CD8-positive, alpha-beta memory T cell (primary cell): ENCODE results near the gene GINS2. TPM values are rescaled to one million over a fixed set of nuclear protein-coding genes. Genes with fewer than 3 reads are reported as not detected.

Experiments
- CTCF ChIA-PET: fragments of 350-600 bp; sonication (Branson Sonifier 250); formaldehyde crosslinking; loops from one replicate; lab custom pipeline; 2021; ENCODE audit warnings: antibody characterized with exemption; lab: Charles Lee
- POLR2A ChIA-PET: fragments of 350-600 bp; sonication (Branson Sonifier 250); formaldehyde crosslinking; loops from one replicate; lab custom pipeline; 2021; ENCODE audit warnings: antibody characterized with exemption; lab: Charles Lee
- DNase-seq, 5 donors: peaks; one replicate each; pipeline versions ENCODE4 v3.0.0 to v3.0.0-alpha.2; 2020 to 2022; ENCODE audit warnings: mixed read lengths in 1 of 5
- H3K27ac ChIP-seq: one replicate; pipeline ENCODE4 v1.7.0; 2013; ENCODE audit warnings: low read depth, mild to moderate bottlenecking, low read length, moderate library complexity
- H3K27me3 ChIP-seq: 2 replicates; pipeline ENCODE4 v1.7.0; 2013; ENCODE audit warnings: low read length, mild to moderate bottlenecking; ENCODE audit not compliant: insufficient read depth, poor library complexity, severe bottlenecking
- H3K36me3 ChIP-seq: 2 replicates; pipeline ENCODE4 v1.7.0; 2013; ENCODE audit warnings: mild to moderate bottlenecking, low read length, moderate library complexity; ENCODE audit not compliant: insufficient read depth
- H3K4me1 ChIP-seq: 2 replicates; pipeline ENCODE4 v1.7.0; 2013; ENCODE audit warnings: mild to moderate bottlenecking, low read length, moderate library complexity; ENCODE audit not compliant: insufficient read depth
- H3K4me3 ChIP-seq: 2 replicates; pipeline ENCODE4 v1.7.0; 2013; ENCODE audit warnings: mild to moderate bottlenecking, low read length
- H3K9me3 ChIP-seq: 2 replicates; pipeline ENCODE4 v1.7.0; 2013; ENCODE audit warnings: mild to moderate bottlenecking, low read length
- H3K27ac Mint-ChIP-seq, 8 donors: one replicate each; pipeline ENCODE4 v1.8.0; 2020 to 2021; ENCODE audit warnings: mixed read lengths in 8 of 8, mild to moderate bottlenecking in 6 of 8, inconsistent platforms in 3 of 8, moderate library complexity in 3 of 8
- H3K27me3 Mint-ChIP-seq, 2 donors: one replicate each; pipeline ENCODE4 v1.8.0; 2020 to 2021; ENCODE audit warnings: mixed read lengths in 2 of 2, mild to moderate bottlenecking in 1 of 2, moderate library complexity in 1 of 2
- H3K36me3 Mint-ChIP-seq, 3 donors: one replicate each; pipeline ENCODE4 v1.8.0; 2020 to 2021; ENCODE audit warnings: mixed read lengths in 3 of 3, inconsistent platforms in 1 of 3, mild to moderate bottlenecking in 1 of 3
- H3K4me1 Mint-ChIP-seq, 3 donors: one replicate each; pipeline ENCODE4 v1.8.0; 2020 to 2021; ENCODE audit warnings: mixed read lengths in 3 of 3, inconsistent platforms in 1 of 3, mild to moderate bottlenecking in 1 of 3
- H3K4me3 Mint-ChIP-seq, 7 donors: one replicate each; pipeline ENCODE4 v1.8.0; 2020 to 2021; ENCODE audit warnings: mixed read lengths in 7 of 7, mild to moderate bottlenecking in 6 of 7, moderate library complexity in 4 of 7, inconsistent platforms in 2 of 7
- H3K9me3 Mint-ChIP-seq, 5 donors: one replicate each; pipeline ENCODE4 v1.8.0; 2020 to 2022; ENCODE audit warnings: mixed read lengths in 5 of 5, mild to moderate bottlenecking in 3 of 5, moderate library complexity in 2 of 5, inconsistent platforms in 1 of 5
- polyA plus RNA-seq: library from polyadenylated mRNA; unstranded; fragments of 300-500 nt; fragmentation: Illumina TruSeq; gene quantifications from one replicate; pipeline ENCODE4 v1.2.3, GENCODE V29; 2021
- total RNA-seq, 2 experiments: library from RNA; stranded (reverse); gene quantifications; one replicate each; pipeline ENCODE4 v1.2.3, GENCODE V29; 2021

Gene GINS2
- total and polyA plus RNA-seq, 3 experiments from 2014 or later, result 0.09 to 68.7 (median 68.6) TPM

DNA sequence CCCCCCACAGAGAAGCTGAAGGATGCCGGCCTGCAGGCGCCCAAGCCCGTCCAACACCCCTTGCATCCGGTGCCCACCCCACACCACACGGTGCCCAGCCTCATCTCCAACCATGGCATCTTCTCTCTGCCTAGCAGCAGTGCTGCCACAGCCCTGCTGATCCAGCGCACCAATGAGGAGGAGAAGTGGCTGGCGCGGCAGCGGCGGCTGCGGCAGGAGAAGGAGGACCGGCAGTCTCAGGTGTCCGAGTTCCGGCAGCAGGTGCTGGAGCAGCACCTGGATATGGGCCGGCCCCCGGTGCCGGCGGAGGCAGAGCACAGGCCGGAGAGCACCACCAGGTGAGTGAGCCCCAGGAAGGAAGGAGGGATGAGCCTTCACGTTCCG lies 31.5 kb downstream of the GINS2 start:
- Mint-ChIP-seq H3K9me3 (no peaks in the 10 kb centered on the region), H3K27me3 (no peaks in the 10 kb centered on the region), H3K27ac (no peak overlapping the region), H3K36me3 (peaks cover 4 to 78% (median 4%) of the 10 kb centered on the region in 3 donors), H3K4me1 (peaks cover 0 to 4% (median 3%) of the 10 kb centered on the region in 3 donors), H3K4me3 (no peak overlapping the region)
- ChIA-PET POLR2A (no interaction called here), CTCF (interaction anchor here (1.2 to 4.1 kb wide), 4 partner anchors 17 to 237 kb away, joined by 3 to 20 read pairs (median 4); no protein-coding TSS in a partner anchor)
- Histone ChIP-seq H3K4me1 (no peaks in the 10 kb centered on the region), H3K4me3 (no peak overlapping the region), H3K27ac (no peak overlapping the region), H3K36me3 (peaks cover 27% of the 10 kb centered on the region), H3K27me3 (no peaks in the 10 kb centered on the region), H3K9me3 (no peaks in the 10 kb centered on the region)
- DNase-seq, result no peak

DNA sequence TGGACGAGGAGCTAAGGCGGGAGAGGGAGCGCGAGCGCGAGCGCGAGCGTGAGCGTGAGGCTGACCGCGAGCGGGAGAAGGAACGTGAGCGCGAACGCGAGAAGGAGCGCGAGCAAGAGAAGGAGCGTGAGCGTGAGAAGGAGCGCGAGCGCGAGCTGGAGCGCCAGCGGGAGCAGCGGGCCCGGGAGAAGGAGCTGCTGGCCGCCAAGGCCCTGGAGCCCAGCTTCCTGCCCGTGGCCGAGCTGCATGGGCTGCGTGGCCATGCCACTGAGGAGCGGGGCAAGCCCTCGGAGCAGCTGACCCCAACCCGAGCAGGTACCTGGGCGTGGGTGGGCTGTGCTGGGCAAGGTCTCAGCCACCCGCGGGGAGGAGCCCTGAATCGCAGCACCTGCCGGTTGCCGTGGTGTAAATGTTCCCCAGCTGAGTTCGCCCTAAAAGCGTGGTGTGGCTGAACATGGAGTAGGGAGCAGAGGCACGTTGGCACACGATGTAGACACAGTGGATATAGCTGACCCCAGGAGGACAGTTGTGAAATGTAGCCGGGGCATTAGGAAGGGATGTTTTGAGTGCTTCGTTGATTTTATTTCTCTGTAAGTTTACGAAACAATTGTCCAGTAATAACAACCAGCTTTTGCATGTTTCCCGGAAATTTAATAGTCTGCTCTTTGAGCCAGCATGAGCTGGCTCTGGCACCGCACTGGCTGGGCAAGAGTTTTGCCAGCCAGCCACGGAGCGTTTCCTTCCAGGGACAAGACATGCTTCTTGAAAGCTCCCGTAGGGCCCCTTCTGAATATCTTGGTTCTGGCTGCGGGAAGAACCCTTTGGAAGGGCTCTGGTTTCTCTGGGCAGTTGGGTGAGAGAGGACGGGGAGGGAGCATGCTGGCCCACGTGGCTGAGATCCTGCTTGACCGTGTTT lies 32.1 kb downstream of the GINS2 start:
- no peaks in the 10 kb centered on the region for H3K4me1 ChIP-seq
- H3K4me3 Mint-ChIP-seq, result no peak overlapping the region
- H3K9me3 ChIP-seq, result no peaks in the 10 kb centered on the region
- H3K4me3 ChIP-seq, result no peak overlapping the region
- H3K9me3 Mint-ChIP-seq, result no peaks in the 10 kb centered on the region
- H3K27ac Mint-ChIP-seq, result no peak overlapping the region
- peaks cover 4 to 77% (median 4%) of the 10 kb centered on the region in 3 donors for H3K36me3 Mint-ChIP-seq
- no peaks in the 10 kb centered on the region for H3K27me3 ChIP-seq
- peaks cover 0 to 4% (median 3%) of the 10 kb centered on the region in 3 donors for H3K4me1 Mint-ChIP-seq
- no peak overlapping the region for H3K27ac ChIP-seq
- POLR2A ChIA-PET, result no interaction called here
- no peak for DNase-seq
- CTCF ChIA-PET, result interaction anchor here (1.3 kb wide), 1 partner anchor 40 kb away, joined by 3 read pairs; no protein-coding TSS in a partner anchor
- no peaks in the 10 kb centered on the region for H3K27me3 Mint-ChIP-seq
- H3K36me3 ChIP-seq, result peaks cover 25% of the 10 kb centered on the region

DNA sequence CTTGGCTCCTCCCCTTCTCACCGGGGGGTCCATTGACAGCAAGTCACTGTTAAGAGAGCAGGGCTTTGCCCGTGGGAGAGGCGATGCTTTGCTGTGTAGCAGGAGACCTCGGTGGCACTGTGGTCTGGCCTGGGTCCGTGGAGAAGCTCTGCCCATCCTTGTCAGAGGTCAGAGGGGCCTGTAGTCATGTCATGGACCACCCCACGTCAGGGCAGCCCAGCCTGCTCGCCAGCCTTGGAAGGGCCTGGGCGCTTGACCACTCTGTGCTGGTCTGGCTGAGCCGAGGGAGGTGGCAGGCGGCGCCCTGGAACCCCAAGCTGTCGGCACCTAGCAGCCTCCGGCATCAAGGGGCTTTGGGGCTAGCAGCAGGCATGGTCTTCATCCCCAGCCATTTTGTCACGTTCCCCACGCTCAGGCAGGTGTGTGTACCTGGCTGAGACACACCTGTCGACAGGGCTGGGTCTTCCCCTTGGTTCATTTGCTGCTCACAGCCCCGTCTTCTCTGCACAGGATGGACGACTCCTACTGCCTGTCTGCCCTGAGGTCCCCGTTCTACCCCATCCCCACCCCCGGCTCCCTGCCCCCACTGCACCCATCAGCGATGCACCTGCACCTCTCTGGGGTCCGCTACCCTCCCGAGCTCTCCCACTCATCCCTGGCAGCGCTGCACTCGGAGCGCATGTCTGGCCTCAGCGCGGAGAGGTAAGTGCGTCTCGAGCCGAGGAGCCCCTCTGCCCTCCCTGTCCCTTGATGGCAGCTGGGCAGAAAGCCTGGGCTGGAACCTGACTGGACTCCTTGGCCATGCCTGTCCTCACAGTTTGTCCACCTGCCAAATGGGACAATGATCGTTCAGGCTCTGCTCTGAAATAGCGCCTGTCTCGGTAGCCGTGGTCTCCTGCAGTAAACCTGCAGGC lies 33.3 kb downstream of the GINS2 start:
- Histone ChIP-seq H3K36me3 (peaks cover 25% of the 10 kb centered on the region), H3K4me3 (no peak overlapping the region)

DNA sequence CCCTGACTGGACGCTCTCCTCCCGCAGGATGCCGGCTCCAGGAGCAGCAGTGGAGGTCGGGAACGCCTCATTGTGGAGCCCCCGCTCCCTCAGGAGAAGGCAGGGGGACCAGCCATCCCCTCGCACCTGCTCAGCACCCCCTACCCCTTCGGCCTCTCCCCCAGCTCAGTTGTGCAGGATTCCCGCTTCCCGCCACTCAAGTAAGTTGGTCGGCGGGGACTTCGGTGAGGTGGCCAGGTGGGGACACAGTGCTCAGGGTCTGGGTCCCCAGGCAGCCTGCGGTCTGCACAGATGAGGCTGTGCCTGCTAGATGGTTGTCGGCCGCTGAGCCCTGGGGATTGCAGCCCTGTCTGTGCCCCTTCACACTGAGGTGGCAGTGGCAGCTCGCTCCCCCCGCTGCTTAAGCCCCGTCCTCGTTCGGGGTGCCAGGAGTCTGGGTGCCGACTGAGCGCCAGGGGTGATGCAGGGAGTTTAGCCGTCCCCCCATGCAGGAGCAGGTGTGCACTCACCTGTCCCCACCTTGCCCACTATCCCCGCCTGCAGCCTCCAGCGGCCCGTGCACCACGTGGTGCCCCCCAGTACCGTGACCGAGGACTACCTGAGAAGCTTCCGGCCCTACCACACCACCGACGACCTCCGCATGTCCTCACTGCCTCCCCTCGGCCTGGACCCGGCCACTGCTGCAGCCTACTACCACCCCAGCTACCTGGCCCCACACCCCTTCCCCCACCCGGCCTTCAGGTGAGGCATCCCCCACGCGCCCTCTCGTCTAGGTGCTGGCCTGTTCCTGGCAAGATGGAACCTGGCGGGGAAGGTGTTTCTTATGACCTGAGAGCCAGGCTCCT lies 34.3 kb downstream of the GINS2 start:
- DNase-seq, result no peak
- Mint-ChIP-seq H3K36me3 (peaks cover 0 to 67% (median 4%) of the 10 kb centered on the region in 3 donors), H3K4me1 (no peaks in the 10 kb centered on the region), H3K27ac (peak overlapping the region in 2 of 8 donors; percentile 33 to 66), H3K27me3 (no peaks in the 10 kb centered on the region), H3K4me3 (no peak overlapping the region), H3K9me3 (no peaks in the 10 kb centered on the region)
- H3K4me1 ChIP-seq, result no peaks in the 10 kb centered on the region
- no peak overlapping the region for H3K4me3 ChIP-seq
- H3K36me3 ChIP-seq, result peaks cover 25% of the 10 kb centered on the region
- no peak overlapping the region for H3K27ac ChIP-seq
- no peaks in the 10 kb centered on the region for H3K9me3 ChIP-seq
- ChIA-PET CTCF (no interaction called here), POLR2A (no interaction called here)
- H3K27me3 ChIP-seq, result no peaks in the 10 kb centered on the region

More for the DNA sequence above, 33.3 kb downstream of the GINS2 start:
- no peak overlapping the region for H3K27ac Mint-ChIP-seq
- peaks cover 4 to 73% (median 4%) of the 10 kb centered on the region in 3 donors for H3K36me3 Mint-ChIP-seq
- no peaks in the 10 kb centered on the region for H3K27me3 Mint-ChIP-seq
- H3K9me3 ChIP-seq, result no peaks in the 10 kb centered on the region
- H3K27me3 ChIP-seq, result no peaks in the 10 kb centered on the region
- no peak overlapping the region for H3K4me3 Mint-ChIP-seq
- ChIA-PET POLR2A (no interaction called here), CTCF (interaction anchor here (1.3 kb wide), 1 partner anchor 39 kb away, joined by 3 read pairs; no protein-coding TSS in a partner anchor)
- peaks cover 0 to 4% (median 3%) of the 10 kb centered on the region in 3 donors for H3K4me1 Mint-ChIP-seq
- H3K9me3 Mint-ChIP-seq, result no peaks in the 10 kb centered on the region
- no peaks in the 10 kb centered on the region for H3K4me1 ChIP-seq
- peak in 1 of 5 donors; percentile 35 for DNase-seq
- H3K27ac ChIP-seq, result no peak overlapping the region

DNA sequence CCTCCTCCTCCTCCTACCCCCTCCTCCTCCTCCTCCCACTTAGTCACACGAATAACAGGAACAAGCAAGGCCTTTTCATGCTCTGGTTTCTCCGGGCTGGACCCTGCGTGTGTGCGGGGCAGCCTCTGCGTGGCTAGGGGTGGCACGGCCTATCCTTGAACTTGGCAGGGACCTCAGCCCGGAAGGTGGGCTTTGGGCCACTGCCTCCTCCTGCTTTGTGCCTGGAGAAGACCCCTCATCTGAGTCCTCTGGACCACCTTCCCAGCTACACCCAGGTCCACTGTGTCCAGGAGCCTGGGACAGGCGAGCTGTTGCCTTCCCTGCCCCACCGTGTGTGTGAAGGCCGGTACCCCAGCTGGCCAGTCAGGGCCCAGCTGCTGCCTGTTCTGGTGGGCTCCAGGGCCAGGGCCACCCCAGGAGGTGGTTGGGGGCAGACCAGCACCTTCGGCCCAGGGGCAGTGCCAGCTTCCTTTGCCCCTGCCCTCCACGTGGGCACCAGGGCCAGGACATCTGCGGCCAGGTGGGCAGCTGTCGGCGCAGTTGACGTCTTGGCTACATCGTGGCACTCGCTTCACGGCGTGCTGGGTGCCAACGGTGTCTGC lies 35.4 kb downstream of the GINS2 start:
- Histone ChIP-seq H3K27me3 (no peaks in the 10 kb centered on the region), H3K4me1 (no peaks in the 10 kb centered on the region), H3K9me3 (no peaks in the 10 kb centered on the region), H3K36me3 (peaks cover 22% of the 10 kb centered on the region), H3K4me3 (no peak overlapping the region), H3K27ac (no peak overlapping the region)
- H3K36me3 Mint-ChIP-seq, result peaks cover 0 to 66% (median 4%) of the 10 kb centered on the region in 3 donors
- DNase-seq, result no peak
- ChIA-PET CTCF (no interaction called here), POLR2A (no interaction called here)
- peaks cover 0 to 5% (median 5%) of the 10 kb centered on the region in 3 donors for H3K4me1 Mint-ChIP-seq
- H3K4me3 Mint-ChIP-seq, result no peak overlapping the region
- no peaks in the 10 kb centered on the region for H3K27me3 Mint-ChIP-seq
- no peak overlapping the region for H3K27ac Mint-ChIP-seq
- no peaks in the 10 kb centered on the region for H3K9me3 Mint-ChIP-seq

DNA sequence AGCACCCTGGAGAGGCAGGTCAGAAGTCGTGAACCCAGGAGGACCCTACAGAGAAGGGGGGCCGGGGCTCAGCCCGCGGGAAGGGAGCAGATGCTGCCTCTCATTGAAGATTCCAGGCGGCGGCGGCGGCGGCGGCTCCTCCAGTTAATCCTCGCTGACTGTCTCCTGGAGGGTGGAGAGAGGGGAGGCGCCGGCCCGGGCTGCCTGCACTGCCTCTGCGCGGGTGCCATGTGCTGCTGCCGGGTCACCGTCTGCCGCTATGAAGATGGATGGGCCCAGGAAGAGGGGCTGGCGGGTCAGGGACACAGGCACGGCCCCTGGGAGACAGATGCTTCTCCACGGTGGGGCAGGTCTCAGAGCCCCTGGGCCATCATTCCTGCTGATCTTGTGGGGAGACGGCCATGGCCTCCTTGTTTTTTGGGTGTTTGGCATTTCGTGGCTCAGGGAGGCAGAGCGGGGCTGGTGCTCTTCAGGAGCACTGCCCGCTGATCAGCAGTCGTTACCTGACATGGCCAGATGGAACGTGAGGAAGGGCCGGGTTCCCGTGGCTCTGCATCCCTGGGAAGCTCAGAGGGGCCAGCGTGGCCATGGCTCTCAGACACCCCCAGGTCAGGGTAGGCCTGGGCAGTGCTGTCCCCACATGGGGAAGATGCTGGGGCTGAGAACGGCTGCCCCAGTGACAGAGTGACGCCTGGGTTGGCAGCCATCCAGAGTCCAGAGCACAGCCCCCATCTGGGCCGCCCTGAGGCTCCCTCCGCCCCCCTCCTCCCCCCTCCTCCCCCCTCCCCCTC lies 36.1 kb downstream of the GINS2 start:
- Histone ChIP-seq H3K4me1 (no peaks in the 10 kb centered on the region), H3K27ac (no peak overlapping the region), H3K4me3 (no peak overlapping the region), H3K36me3 (peaks cover 14% of the 10 kb centered on the region), H3K9me3 (no peaks in the 10 kb centered on the region), H3K27me3 (no peaks in the 10 kb centered on the region)
- peaks cover 0 to 65% (median 3%) of the 10 kb centered on the region in 3 donors for H3K36me3 Mint-ChIP-seq
- H3K4me1 Mint-ChIP-seq, result peaks cover 0 to 9% (median 5%) of the 10 kb centered on the region in 3 donors
- DNase-seq, result peak in 2 of 5 donors; percentile 27 to 66
- H3K9me3 Mint-ChIP-seq, result no peaks in the 10 kb centered on the region
- no peaks in the 10 kb centered on the region for H3K27me3 Mint-ChIP-seq
- peak overlapping the region in 1 of 7 donors; percentile 44 for H3K4me3 Mint-ChIP-seq
- H3K27ac Mint-ChIP-seq, result peak overlapping the region in 4 of 8 donors; percentile 41 to 80 (median 52)
- ChIA-PET POLR2A (no interaction called here), CTCF (no interaction called here)
